GM21528 (cell line): ENCODE measurements around the gene ARL8A.
A peak's percentile ranks its signal among the peaks of the same experiment; 100 is the strongest.
"Not testable (repeated sequence)": the region's sequence is repeated elsewhere in the genome, so short reads cannot be mapped to it uniquely, and the experiment has no call there.

Source experiments
- ATAC-seq: cut with Tn5 transposase; IDR thresholded peaks from one replicate; pipeline ENCODE4 v1.9.1; 2021; ENCODE audit warnings: mild to moderate bottlenecking, moderate library complexity; ENCODE audit not compliant: unreplicated experiment, low FRiP score

Gene ARL8A

GRCh38 chr1:202143011-202143767 lies 1.3 kb downstream of the ARL8A start:
- peak; percentile 34 for ATAC-seq

- ATAC-seq, result not testable (repeated sequence)
These were observed 3.1 kb downstream of the ARL8A start for GRCh38 chr1:202141468-202141867.

GRCh38 chr1:202140833-202141232 lies 3.7 kb downstream of the ARL8A start:
- ATAC-seq, result no peak

DNA sequence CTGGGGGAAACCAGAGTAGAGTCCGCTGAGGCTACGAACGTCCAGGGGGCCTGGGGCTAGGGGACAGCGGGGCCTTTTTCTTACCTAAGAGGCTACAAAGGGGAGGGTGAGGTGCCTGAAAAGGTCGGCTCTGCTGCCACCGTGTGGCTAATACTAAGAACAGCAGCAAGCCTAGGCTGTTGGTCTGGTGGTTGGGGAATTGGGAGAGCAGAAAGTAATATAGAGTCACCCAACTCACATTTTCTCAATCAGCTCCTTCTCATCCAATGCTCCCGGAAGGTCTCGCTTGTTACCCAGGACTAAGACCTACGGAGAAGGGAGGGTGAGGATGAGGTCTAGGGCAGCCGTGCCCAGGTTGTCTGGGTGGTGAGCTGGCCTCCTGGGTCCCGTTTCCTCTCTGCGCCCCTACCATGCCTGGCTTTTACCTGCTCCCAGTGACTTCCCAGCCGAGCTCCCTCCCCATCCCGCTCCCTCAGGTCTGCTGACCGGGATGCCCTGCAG lies 9.3 kb downstream of the ARL8A start:
- ATAC-seq, result no peak

DNA sequence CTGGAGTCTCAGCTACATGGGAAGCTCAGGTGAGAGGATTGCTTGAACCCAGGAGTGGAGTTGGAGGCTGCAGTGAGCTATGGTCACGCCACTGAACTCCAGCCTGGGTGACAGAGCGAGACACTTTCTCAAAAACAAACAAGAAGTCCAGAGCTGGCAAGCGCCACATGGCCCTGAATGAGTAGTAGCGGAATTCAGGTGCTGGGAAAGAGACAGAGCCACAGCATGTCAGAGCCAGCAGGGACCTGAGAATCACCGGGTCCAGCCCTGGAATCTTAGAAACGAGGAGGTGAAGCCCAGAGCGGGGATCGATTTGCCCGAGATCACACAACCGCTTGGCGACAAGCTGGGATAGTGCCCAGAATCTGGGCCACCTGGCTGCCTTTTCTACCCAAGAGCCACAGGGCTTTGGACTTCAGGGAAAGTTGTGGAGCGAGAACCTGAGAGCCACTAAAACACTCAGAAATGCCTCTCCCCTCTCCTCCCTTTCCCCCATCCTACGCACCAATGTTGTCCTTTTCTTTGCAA lies 9.8 kb downstream of the ARL8A start:
- ATAC-seq, result no peak

GRCh38 chr1:202133989-202134388 lies 10.5 kb downstream of the ARL8A start:
- no peak for ATAC-seq

DNA sequence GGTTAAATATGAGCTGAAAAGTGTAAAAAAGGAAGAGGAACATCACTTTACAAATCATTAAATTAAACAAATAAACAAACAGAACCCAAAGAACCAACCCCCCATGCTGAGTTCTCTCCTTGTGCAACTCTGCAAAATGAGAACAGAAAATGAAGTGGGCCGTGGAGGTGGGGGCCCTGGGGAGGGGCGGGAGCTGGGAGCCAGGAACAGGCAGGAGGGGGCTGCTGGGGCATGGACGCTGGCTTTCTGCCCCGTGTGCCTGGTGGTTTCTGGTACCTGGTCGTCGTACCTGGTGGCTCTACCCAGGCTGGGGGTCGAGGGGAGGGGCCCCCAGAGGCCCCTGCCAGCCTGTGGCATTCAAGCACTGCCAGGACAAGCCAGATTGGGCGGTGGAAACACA lies 11.0 kb downstream of the ARL8A start:
- ATAC-seq, result no peak

DNA sequence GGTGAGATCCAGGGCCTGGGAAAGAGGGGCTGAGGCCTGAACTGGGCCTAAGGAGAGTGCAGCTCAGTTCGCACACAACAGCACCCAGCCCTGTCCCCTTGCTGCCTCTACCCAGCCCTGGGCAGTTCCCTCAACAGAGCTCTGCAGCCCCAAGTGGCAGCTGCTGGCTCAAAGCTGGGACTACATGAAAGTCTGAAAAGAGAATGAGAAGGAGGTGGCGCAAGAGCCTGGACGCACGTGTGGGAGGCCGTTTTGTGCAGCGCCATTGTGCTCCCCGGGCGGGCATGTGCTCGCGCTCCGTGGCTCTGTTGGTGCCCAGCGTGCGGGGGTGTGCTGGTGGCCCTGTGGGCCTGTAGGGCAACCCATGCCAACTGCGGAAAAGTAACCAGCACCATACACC lies 11.5 kb downstream of the ARL8A start:
- no peak for ATAC-seq

- no peak for ATAC-seq
These were observed 12.3 kb downstream of the ARL8A start for GRCh38 chr1:202131956-202132821.

GRCh38 chr1:202130816-202131522 lies 13.6 kb downstream of the ARL8A start:
- ATAC-seq, result no peak

DNA sequence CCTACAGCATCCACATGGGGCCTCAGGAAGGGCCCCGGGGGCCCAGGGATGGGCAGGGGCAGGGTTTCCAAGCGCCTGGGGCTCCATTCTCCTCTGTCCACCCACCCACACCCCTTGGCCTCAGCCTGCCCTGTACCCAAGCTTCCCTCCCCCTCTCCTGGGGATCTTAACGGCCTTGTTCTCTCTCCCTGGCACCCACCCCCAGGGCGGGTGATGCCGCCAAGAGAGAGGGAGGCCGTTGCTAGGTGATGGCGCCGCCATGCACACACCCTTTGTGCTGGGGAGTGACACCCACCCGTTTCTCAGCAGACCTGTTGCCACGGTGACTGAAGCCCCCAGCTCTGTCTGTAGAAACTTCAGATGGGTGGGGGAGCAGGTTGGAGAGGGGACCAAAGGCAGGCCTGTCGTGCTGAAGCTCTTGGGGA lies 14.2 kb downstream of the ARL8A start:
- ATAC-seq, result no peak

- ATAC-seq, result no peak
These were observed 14.9 kb downstream of the ARL8A start for GRCh38 chr1:202129453-202130296.

GRCh38 chr1:202127836-202128622 lies 16.5 kb downstream of the ARL8A start:
- no peak for ATAC-seq

DNA sequence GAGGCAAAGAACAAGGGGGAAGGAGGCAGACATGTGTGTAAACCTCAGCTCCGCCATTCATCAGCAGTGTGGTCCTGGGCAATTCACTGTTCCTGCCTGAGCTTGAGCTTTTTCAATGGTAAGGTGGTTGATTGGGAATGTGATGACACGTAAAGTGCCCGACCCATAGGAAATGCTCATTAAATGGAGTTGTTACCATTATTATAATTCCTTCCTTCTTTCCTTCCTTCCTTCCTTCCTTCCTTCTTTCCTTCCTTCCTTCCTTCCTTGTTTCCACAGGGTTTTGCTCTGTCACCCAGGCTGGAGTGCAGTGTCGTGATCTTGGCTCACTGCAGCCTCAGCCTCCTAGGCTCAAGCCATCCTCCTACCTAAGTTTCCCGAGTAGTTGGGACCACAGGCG lies 17.5 kb downstream of the ARL8A start:
- no peak for ATAC-seq

GRCh38 chr1:202126426-202126825 lies 18.1 kb downstream of the ARL8A start:
- ATAC-seq, result no peak

- no peak for ATAC-seq
These were observed 18.9 kb downstream of the ARL8A start for GRCh38 chr1:202125611-202126010.

DNA sequence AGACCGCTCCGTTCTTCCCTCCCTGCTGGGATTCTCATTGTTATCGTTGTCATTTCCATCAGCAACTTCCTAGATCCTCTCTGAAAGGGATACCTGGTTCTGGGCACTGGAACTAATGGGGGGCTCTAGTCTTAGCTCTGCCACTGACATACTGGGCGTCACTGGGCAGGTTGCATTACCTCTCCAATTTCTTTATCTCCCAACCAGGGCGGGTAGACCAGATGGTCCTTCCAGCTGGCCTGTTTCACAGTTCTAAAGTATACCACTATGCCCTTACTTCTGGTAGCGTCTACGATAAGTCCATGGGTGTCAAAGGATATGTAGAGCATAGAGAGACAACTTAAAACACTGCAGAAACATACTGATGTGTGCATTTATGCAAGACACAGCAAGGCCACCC lies 20.4 kb downstream of the ARL8A start:
- no peak for ATAC-seq

DNA sequence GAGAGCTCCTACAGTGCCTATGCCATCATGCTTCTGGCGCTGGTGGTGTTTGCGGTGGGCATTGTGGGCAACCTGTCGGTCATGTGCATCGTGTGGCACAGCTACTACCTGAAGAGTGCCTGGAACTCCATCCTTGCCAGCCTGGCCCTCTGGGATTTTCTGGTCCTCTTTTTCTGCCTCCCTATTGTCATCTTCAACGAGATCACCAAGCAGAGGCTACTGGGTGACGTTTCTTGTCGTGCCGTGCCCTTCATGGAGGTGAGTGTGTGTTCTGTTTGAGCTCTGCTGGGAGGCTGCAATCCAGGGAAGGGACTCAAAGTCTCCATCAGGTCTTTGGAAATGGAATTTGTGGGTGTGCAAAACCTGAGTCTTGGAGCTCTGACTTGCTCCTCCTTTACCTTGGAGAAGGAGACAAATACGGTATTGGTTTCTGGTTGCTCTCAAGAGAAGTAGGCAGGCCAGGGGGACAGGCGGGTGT lies 21.2 kb downstream of the ARL8A start:
- no peak for ATAC-seq
